DND-41 (cell line): ENCODE data around the gene FMN2.

Source experiments
- ATAC-seq: fragments of 200-7000 bp; cut with Tn5 transposase; 3 replicates; pipeline ENCODE4 v1.9.1; 2021; ENCODE audit warnings: low read depth; ENCODE audit not compliant: insufficient read depth
- DNase-seq: peaks from one replicate; pipeline ENCODE4 v3.0.0-alpha.2; 2020
- H2AFZ ChIP-seq: 2 replicates; pipeline ENCODE4 v1.6.0; 2012; ENCODE audit warnings: low read depth, low read length
- H3K27ac ChIP-seq: 2 replicates; pipeline ENCODE4 v1.5.1; 2012; ENCODE audit warnings: low read length, inconsistent platforms
- H3K27me3 ChIP-seq: fragments of 200-600 bp; sonication (generic); 2 replicates; pipeline ENCODE4 v1.6.0; 2012; ENCODE audit warnings: low read length, mild to moderate bottlenecking, inconsistent platforms; ENCODE audit not compliant: insufficient read depth, poor library complexity
- H3K36me3 ChIP-seq: 2 replicates; pipeline ENCODE4 v1.5.1; 2012; ENCODE audit warnings: low read length, inconsistent platforms; ENCODE audit not compliant: insufficient read depth
- H3K4me1 ChIP-seq: 2 replicates; pipeline ENCODE4 v1.5.1; 2012; ENCODE audit warnings: mild to moderate bottlenecking, low read length; ENCODE audit not compliant: insufficient read depth
- H3K4me2 ChIP-seq: 2 replicates; pipeline ENCODE4 v1.6.0; 2012; ENCODE audit warnings: mild to moderate bottlenecking, moderate library complexity, low read length, inconsistent platforms; ENCODE audit not compliant: insufficient read depth
- H3K4me3 ChIP-seq, 2 experiments: fragments of 200-600 bp in 1 of 2; shearing (Covaris generic) in 1 of 2; 2 replicates each; pipeline ENCODE4 v1.5.1; 2012 to 2016; ENCODE audit warnings: inconsistent platforms in 2 of 2, low read length in 2 of 2, mild to moderate bottlenecking in 2 of 2, low read depth in 1 of 2, moderate library complexity in 1 of 2
- H3K79me2 ChIP-seq: 2 replicates; pipeline ENCODE4 v1.6.0; 2012; ENCODE audit warnings: low read length, inconsistent platforms; ENCODE audit not compliant: insufficient read depth
- H3K9ac ChIP-seq: 2 replicates; pipeline ENCODE4 v1.6.0; 2012; ENCODE audit warnings: low read depth, mild to moderate bottlenecking, inconsistent platforms, low read length, moderate library complexity
- H3K9me3 ChIP-seq: 2 replicates; pipeline ENCODE4 v1.5.1; 2012; ENCODE audit warnings: low read length, moderate library complexity, mild to moderate bottlenecking, inconsistent platforms; ENCODE audit not compliant: insufficient read depth, severe bottlenecking
- H4K20me1 ChIP-seq: 2 replicates; pipeline ENCODE4 v1.6.0; 2012; ENCODE audit warnings: low read length; ENCODE audit not compliant: insufficient read depth
- EZH2 ChIP-seq: IDR thresholded peaks from 3 replicates; pipeline ENCODE4 v1.6.1; 2012; ENCODE audit warnings: borderline replicate concordance, low read depth, mild to moderate bottlenecking, moderate library complexity, low read length, inconsistent platforms; ENCODE audit not compliant: severe bottlenecking
- TF ChIP-seq, protein P1 (sequence below): IDR thresholded peaks from 2 replicates; pipeline ENCODE4 v1.5.1; 2012; ENCODE audit warnings: borderline replicate concordance, low read length, moderate library complexity, mild to moderate bottlenecking; ENCODE audit not compliant: poor library complexity, severe bottlenecking; ENCODE audit errors: extremely low read depth

FMN2 gene

DNA sequence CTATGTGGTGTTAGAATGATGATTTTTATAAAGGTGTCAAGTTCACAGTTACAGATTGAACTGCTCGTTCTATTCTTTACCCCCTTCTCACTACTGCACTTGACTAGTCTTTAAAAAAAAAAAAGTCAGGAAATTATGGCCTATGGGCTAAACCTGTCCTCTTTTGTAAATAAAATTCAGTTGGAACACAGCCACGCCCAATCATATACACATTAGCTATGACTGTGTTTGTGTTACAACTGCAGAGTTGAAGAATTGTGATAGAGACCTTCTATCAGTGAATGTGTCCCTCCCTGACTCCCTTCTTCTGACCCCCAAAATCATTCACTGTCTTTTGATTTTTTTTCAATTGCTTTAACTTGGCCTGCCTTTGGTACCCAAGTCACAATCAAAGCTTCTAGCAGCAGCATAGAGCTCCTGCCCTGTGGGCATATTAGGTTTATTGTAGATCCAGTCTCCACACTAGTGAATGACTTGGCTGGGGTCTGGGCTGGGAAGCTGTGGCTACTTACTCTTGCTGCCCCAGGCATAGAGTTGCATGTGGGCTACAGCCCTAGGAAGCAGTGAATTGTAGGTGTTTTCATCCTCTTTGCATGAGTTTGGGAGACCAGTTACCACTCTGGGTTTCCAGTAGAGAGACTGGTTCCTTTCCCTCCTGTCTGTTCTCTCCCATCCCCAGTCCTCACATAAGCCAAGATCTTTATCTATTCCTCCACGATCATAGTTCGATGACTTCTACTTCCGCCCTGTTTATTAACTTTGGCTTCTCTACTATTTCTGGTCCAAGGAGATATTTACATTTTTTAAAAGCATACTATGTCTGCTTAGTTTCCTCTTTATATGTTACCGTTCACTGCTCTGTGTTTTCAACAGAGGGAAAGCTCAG, 249.9 kb downstream of the FMN2 start:
- Histone ChIP-seq H3K9ac (no peak overlapping the region), H3K36me3 (no peaks in the 10 kb centered on the region), H2AFZ (no peak overlapping the region), H3K4me2 (no peak overlapping the region), H3K27ac (no peak overlapping the region), H4K20me1 (no peaks in the 10 kb centered on the region), H3K4me3 (no peak overlapping the region), H3K79me2 (no peaks in the 10 kb centered on the region), H3K4me1 (no peaks in the 10 kb centered on the region), H3K9me3 (no peaks in the 10 kb centered on the region), H3K27me3 (no peaks in the 10 kb centered on the region)
- TF ChIP-seq, protein P1, sequence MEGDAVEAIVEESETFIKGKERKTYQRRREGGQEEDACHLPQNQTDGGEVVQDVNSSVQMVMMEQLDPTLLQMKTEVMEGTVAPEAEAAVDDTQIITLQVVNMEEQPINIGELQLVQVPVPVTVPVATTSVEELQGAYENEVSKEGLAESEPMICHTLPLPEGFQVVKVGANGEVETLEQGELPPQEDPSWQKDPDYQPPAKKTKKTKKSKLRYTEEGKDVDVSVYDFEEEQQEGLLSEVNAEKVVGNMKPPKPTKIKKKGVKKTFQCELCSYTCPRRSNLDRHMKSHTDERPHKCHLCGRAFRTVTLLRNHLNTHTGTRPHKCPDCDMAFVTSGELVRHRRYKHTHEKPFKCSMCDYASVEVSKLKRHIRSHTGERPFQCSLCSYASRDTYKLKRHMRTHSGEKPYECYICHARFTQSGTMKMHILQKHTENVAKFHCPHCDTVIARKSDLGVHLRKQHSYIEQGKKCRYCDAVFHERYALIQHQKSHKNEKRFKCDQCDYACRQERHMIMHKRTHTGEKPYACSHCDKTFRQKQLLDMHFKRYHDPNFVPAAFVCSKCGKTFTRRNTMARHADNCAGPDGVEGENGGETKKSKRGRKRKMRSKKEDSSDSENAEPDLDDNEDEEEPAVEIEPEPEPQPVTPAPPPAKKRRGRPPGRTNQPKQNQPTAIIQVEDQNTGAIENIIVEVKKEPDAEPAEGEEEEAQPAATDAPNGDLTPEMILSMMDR = no peak
- TF ChIP-seq EZH2 = no peak
- DNase-seq (no peak), ATAC-seq (no peak)

DNA sequence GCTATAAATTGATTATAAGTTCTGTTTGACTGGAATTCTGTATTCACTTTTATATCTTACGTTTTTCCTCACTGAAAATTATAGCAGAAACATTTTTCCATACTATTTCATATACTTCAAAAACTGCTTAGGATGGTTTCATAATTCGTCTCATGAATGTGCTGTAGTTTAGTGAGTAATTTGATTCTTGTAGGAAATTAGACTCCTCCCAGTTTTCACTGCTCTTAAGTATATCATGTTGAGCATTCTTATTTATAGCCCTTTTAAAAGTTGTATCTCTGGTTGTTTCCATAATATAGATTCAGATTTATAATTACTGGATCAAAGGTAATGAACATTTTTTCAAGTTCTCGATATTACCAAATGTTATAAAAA, 250.6 kb downstream of the FMN2 start:
- H3K79me2 ChIP-seq = no peaks in the 10 kb centered on the region
- H3K9me3 ChIP-seq = no peaks in the 10 kb centered on the region
- H3K4me2 ChIP-seq = no peak overlapping the region
- H3K4me1 ChIP-seq = no peaks in the 10 kb centered on the region
- H4K20me1 ChIP-seq = no peaks in the 10 kb centered on the region
- no peak overlapping the region for H3K27ac ChIP-seq
- no peak for TF ChIP-seq EZH2
- TF ChIP-seq, protein P1 = no peak
- no peak for DNase-seq
- H3K27me3 ChIP-seq = no peaks in the 10 kb centered on the region
- H2AFZ ChIP-seq = no peak overlapping the region
- ATAC-seq = no peak
- H3K9ac ChIP-seq = no peak overlapping the region
- no peak overlapping the region for H3K4me3 ChIP-seq
- H3K36me3 ChIP-seq = no peaks in the 10 kb centered on the region

DNA sequence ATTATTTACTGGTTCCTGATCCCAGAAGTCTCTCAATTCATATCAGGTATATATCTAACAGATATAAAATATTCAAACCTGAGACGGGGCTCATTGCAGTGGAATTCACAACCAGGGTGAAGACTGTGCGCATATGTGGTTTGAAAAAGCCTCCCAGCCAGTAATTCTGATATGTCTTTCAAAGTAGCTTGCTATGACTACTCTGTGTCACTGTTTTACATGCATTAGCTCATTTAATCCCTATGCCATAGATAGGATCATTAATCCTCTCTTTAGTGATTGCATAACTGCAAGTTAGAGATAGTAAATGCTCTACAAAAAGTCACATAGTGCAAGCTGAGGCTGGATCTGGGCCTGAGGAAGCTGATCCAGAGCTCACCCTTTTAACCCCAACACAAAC, 251.4 kb downstream of the FMN2 start:
- Histone ChIP-seq H3K4me3 (no peak overlapping the region), H3K4me1 (no peaks in the 10 kb centered on the region), H3K27ac (no peak overlapping the region), H3K9ac (no peak overlapping the region), H3K79me2 (no peaks in the 10 kb centered on the region), H3K27me3 (no peaks in the 10 kb centered on the region), H3K4me2 (no peak overlapping the region), H2AFZ (no peak overlapping the region), H3K9me3 (no peaks in the 10 kb centered on the region), H3K36me3 (no peaks in the 10 kb centered on the region), H4K20me1 (no peaks in the 10 kb centered on the region)
- DNase-seq (no peak), ATAC-seq (no peak)
- TF ChIP-seq EZH2 = no peak
- TF ChIP-seq, protein P1 = no peak
